HG02678 (cell line): ENCODE data around the gene CBR1.
A peak's percentile ranks its signal among the peaks of the same experiment; 100 is the strongest.
"Not testable (repeated sequence)": the region's sequence is repeated elsewhere in the genome, so short reads cannot be mapped to it uniquely, and the experiment has no call there.

Source experiments
- ATAC-seq: cut with Tn5 transposase; IDR thresholded peaks from one replicate; pipeline ENCODE4 v1.9.1; 2021; ENCODE audit warnings: mild to moderate bottlenecking, moderate library complexity; ENCODE audit not compliant: unreplicated experiment

CBR1 gene

DNA sequence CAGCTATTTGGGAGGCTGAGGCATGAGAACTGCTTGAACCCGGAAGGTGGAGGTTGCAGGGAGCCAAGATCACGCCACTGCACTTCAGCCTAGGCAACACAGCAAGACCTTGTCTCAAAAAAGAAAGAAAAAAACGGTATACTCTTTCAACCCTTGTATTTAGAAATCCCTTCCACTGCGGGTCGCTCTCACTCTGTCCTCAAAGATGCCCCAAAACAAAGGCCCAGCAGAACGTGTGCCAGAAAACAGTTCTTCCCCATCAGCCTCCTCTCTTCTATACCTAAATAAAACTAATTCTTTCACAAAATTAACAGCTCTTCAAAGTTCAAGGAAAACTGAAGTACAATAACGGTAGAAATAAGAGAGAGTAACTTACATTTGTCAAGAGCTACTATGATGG lies 22.7 kb upstream of the CBR1 start:
- no peak for ATAC-seq

DNA sequence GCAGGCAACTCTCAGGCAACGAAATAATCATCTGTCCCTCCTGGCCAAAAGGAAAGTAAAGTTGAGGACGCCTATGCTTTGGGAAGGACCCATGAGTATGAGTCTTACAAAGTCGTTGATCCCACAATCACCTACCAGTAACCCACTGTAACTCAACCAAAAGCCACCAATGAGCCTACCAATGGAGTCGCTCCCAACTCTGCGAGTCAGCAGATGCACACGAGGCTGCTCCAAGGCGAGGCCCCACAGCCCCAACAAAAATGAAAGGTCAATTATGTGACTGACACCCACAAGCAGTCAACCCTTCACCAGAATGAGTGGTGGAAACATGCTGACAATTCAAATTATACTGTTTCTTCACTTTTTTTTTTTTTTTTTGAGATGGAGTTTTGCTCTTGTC lies 21.5 kb upstream of the CBR1 start:
- ATAC-seq: no peak

DNA sequence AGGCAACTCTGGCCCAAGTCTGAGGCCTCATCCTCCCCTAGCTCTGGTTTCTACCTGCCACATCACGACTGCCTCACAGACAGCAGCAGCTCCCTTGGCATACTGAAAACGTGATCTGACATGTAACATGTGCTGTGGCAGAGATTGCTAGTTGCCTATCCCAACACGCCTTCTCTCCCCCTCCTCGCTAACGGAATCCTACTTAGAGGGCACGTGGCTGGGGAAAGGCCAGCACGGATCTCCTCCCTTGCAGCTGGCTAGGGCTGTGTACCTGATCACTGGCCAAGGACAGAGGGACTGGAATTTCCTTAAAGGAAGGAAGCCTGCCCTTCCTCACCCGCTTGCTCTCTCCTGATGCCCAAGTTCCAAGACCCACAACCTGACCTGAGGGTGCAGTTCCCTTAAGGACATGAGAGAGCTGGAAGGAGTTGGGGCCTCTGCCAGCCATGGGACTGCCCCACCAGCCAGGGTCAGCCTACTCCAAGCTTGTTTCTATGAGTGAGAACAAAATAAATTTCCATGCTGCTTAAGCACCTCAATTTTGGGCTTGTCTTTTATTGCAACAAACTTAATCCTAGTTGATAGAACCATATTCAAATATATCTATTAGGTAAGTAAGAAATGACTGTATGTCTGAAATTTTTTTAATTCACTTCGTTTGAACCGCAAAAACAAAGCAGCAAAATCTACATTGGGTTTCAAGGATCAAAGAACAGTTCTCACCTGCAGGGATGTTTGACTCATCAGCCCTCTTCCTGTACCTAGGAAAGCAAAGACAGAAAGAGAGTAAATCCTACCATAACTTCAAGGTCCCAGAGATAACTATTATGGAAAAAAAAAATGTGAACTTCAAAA lies 16.7 kb upstream of the CBR1 start:
- no peak for ATAC-seq

DNA sequence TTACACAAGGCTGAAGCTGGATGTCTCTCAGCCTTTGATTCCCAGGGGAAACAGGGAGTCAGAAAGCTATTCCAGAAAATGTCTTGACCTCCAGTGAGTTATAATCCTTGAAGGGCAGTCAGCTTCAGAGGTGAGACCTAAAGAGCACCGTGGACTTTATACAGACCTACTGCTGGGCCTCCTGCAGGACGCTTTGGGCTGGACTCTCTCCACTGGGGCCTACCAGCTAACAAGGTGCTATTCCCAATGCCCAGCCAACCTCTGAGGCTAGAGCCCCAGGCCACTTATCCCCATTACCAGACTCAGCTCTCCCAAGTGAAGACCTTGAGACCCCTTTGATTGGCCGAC lies 16.1 kb upstream of the CBR1 start:
- no peak for ATAC-seq

DNA sequence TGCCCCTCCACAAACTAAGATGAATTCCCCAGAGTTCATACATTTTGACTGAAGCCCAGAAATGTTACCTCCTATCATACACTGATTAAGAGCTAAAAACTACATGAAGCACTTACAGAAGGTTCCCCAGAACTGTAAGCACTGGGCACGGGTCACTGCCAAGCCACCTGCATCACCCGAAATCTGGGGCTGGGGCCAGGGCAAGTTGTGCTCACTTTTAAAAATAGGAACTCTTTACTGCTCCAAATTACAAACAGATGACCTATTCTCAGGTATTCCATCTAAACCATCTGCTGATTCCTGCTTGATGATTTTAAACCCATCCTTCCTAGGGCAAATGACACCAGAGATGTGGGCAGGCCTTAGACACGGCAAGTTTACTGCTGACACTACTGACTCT lies 14.3 kb upstream of the CBR1 start:
- no peak for ATAC-seq

DNA sequence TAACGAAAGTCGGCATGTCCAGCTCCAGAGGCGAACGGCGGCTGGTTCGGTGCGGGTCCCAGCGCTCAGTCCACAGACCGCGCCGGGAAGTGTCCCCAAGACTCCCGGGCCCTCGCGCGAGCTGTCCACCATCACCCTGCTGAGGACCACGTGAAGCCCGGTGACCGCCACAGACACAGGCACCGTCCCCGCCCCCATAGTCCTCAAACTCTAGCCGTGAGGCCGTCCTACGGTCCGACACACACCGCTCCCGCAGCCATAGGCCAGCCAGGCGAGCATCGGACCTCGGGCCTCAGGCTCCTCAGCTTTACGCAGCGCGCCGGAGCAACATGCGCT lies 10.0 kb upstream of the CBR1 start:
- peak; percentile 39 for ATAC-seq

DNA sequence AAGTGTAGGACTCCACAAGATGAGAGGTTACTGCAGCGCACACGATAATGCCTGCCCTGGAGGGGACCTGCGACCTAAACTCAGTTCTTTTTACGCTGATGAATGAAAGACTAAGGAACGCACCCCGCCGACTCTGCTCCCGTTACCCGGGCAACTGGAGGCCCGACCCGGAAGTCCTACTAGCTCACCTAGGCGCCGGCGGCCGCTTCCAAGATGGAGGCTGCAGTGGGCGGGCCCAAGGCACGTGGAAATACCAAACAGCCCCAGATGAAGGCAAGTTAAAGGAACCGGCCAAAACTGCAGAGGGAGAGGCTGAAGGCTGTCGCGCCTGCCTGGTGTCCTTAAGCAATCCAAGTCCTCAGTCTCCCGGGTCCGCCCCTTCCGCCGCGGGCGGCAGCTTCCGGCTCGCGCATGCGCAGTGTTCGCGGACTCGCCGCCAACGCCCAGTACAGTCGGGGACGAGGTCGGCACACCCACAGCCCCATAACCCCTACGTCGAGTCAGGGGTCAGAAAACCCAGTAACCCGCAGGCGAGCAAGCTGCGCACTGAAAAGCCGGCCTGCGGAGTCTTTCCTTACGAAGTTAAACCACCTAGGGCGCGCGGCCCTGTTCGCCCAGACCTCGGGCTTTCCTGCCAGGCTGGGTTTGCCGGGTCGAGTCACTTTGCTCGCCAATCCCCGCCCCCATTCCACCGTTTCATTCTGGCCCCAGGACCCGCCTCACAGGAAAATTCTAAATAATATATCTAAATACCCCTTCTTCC lies 9.5 kb upstream of the CBR1 start, which contains the start of gene SETD4:
SETD4 (minus strand) TSS at position 368 of the 763 bp plus-strand sequence. CDS start 1,638 bp downstream, outside the sequence.
- ATAC-seq: peak; percentile 89

DNA sequence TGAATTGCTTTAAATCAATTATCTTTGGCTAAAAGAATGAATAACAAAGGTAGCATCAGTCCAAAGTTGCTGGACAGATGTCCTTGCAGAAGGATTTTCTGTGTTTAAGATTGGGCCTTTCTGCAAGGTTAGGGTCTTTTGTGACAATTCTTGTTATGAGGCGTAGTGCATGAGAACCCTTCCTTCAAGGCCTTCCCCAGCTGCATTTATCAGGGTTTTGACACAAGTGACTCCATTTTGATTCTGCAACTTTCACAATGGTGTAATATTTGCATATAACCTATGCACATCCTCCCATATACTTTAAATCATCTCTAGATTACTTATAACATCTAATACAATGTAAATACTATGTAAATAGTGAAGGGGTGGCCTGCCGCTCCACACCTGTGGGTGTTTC lies 8.4 kb upstream of the CBR1 start:
- no peak for ATAC-seq

DNA sequence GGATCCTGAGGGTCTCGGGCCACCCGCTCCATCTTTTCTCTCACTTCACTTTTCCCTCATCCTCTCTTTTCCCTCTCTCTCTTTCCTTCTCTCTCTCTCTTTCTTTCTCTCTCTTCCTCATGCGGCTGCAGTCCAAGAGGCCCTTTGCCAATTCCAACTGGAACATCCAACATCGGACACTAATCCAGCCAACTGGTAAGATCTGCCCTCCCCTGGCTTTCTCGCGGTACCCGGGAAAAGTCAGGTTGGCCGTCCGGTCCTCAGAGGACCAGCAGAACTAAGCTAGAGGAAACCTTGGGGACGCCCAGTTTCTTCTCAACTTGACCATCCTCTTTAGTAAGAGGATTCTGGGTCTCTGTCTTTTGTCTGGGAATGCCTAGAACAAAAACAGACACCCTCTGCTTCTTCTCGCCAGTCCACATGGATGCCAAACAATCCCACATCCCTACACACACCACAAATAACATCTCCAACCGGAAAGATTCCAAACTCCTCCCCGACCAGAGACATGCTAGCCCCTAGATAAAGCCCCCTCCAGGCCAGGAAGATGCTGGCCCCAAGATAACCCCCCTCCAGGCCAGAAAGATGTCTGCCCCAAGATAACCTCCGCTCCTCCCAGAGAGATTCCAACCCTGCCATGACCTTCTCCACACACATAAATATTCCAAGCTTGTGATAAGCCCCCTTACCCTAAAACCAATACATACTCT lies 6.3 kb upstream of the CBR1 start:
- ATAC-seq: no peak

DNA sequence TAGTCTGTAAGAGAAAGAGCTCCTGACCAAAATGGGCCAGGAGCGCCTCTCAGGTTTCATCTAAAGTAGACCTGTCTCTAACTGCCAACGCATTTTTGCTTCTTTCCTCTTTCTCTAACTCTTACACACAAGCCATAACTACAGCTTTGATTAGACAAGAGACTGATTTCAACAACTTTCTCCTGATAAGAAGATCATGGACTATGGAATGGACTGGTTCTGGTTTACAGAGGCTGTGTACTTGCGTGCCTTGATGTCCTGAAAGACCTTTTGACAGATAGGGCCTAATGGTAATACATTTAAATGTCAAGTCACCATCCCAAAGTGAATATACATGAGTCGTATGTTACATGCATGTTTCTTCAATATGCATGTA lies 5.8 kb upstream of the CBR1 start:
- ATAC-seq: no peak

DNA sequence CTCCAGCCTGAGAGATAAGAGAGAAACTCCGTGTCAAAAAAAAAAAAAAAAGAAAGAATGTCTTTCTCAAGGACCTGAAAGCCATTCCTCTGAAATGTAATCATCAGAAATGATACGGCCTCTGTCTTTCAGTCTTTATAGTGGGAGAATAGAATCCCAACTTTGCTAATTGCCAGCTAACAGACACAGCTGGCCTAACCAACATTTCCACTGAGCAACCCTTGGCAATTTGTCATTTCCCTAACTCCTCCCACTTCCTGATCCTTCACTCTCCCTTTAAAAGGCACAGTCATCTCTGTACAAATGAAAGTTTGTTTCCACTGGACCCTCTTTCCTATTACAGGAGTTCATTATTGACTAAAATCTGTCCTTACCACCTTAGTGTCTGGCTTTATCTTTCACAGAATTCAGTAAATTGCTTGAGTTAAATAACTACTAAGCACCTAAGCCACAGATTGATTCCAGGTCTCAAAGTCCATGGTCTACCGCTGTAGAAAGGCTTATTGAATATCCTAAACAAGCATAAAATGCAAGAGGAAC lies 4.3 kb upstream of the CBR1 start:
- no peak for ATAC-seq

DNA sequence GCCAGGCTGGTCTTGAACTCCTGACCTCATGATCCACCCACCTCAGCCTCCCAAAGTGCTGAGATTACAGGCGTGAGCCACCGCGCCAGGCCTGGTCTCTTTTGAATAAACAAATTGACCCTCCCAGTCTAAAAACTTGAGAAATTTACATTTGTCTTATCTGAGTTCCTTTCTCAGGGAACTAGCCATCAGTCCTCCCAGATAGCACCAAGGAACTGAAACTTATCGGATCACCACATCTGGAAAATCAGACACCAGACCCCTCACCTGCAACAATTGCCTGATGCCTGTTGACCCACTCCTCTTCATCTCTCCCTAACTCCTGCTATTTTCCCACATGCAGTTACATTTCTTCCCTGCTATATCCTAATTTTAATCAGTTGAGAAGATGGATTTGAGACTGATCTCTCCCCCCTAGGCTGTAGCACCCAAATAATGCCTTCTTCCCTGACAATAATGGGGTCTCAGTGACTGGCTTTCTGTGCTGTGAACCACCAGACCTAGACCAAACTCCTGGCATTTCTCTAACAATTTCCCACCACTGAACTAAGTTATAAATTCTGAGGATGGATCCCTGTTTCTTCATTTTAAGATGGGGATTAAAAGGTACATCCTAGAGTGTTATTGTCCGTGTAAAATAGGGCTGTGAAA lies 951 bp upstream of the CBR1 start:
- ATAC-seq: no peak

DNA sequence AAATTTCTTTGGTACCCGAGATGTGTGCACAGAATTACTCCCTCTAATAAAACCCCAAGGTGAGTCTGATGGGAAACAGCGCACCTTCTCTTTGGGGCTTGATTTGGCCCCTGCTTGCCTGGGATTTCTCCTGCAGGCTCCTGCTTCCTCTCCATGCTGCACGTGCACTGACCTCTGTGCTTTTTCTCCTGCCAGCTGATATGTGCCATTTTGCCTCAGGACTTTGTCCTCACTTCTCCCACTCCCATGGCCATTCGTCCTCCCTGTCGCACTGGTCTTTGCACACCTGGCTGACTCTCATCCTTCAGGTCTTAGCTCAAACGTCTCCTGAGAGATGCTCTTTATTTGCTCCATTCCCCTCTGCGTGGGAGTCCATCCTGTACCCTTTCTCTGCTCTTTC lies 1.2 kb downstream of the CBR1 start:
- ATAC-seq: no peak

DNA sequence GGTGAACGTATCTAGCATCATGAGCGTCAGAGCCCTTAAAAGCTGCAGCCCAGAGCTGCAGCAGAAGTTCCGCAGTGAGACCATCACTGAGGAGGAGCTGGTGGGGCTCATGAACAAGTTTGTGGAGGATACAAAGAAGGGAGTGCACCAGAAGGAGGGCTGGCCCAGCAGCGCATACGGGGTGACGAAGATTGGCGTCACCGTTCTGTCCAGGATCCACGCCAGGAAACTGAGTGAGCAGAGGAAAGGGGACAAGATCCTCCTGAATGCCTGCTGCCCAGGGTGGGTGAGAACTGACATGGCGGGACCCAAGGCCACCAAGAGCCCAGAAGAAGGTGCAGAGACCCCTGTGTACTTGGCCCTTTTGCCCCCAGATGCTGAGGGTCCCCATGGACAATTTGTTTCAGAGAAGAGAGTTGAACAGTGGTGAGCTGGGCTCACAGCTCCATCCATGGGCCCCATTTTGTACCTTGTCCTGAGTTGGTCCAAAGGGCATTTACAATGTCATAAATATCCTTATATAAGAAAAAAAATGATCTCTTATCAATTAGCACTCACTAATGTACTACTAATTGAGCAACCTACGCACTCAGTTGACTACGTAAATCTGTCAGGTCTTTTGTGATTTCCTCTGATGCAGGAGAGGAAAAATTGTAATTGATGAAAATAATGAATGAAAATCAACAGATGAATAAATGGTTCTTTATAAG lies 2.8 kb downstream of the CBR1 start:
- no peak for ATAC-seq

DNA sequence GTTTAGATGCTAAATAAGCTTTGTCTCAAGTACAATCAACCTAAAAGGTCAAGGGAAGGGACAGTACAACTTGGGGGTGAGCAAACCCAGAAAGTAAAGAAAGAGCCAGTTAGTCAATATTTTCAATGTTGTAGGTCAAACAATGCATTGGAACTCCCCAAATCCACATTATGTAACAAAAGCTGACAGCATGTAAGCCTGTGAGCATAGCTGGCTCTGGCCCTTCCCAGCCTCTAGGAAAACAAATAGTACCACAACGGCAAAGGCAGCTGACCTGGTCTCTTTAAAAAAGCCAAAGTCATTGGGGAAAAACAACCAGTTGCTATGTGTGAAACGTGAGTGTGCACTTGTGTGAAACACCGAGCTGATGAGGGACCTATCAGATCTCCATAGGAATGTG lies 3.4 kb downstream of the CBR1 start:
- ATAC-seq: no peak

DNA sequence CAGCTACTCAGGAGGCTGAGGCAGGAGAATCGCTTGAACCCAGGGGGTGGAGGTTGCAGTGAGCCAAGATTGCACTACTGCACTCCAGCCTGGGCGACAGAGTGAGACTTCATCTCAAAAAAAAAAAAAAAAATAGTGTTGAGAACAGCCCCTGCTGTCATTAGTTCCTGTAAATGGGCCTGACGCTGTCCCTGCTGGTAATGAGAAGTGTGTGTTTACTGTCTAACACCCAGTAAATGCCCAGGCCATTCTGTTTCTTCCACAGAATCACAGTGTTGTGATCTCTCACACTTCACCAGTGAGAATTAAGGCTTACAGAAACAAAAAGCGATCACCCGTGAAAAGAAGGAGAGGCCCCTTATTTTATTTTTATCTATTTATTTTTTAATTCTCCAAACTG lies 4.1 kb downstream of the CBR1 start:
- not testable (repeated sequence) for ATAC-seq

DNA sequence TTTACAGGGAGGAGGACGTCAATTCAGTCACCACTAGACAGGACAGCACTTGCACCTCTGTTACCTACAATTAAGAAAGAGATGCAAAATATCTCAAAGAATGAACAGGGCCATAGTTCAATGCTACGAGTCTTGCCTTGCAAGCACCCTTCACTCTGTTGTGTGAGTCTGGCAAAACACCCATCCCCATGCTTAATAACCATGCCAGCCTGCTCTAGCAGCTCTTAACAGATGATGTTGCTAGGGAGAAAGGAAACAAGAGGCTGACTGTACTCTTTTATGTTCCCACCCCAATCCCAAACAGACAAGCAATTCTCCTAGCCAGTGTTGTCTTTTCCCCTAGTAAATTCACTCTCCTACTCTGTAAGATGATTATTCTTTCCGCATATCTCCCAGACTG lies 5.3 kb downstream of the CBR1 start:
- ATAC-seq: no peak

DNA sequence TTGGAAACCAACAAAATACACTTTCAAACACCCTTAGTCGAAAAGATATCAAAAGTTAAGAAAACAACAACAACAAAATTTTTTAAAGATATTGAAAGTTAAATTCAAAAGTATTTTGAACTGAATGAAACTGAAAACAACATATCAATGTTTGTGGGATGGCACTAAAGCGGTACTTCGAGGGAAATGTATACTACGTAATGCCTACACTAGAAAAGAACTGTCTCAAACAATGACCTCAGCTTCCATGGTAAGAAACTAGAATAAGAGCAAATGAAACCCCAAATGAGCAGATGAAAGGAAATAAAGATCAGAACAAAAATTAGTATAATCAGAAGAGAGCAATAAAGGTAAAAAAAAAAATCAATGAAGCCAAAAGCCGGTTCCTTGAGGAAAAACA lies 6.1 kb downstream of the CBR1 start:
- no peak for ATAC-seq

DNA sequence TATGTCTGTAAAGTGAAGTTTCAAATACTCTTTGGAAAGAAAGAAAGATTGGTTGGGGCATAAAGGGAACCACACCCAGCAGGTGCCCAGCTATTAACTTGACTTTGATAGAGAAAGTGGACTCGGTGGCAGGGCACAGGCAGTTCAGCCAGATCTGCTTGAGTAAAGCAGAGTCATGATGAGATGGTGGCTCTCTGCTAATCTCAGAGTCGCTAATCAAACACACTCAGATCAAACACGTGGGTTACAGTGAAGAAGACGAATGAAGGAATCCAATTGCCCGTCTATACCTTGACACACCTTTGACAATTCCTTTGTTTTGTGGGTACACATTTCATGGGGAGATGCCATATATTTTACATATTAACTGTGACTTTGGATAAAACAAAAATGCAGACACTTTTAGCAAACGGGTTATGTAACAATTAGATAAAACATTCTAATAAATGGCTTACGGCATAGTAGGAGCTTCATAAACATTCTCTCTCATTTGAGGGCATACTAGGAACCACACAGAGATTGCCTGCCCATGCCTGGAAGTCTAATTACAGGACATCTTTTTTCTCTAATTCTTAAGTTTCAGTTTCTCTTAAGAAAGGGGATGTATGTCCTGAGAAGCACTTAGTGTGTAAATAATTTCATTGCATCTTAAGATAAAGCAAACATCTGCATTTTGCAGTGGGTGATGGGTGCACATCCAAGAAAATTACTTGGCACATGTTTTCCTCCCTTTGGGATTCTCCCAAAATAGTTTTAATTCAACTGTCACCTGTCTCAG lies 7.2 kb downstream of the CBR1 start:
- ATAC-seq: no peak

DNA sequence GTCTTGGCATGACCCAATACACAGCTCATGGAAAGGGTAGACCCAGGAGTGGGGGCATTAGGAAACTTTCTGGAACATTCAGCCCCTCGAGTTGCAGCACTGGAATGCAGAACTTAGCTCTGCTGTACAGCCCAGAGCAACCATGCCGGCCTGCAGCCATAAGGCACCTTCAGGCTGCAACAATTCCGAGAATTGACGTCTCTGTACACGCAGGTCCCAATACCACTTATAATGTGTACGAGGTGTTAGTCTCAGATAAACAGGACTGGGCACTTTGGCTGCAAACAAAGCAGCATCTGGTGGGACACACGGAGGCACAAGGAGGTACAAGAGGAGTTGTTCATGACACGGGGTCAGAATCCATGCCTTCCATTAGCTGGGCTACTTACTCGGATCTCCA lies 7.9 kb downstream of the CBR1 start:
- no peak for ATAC-seq
